OCI-LY3 (cell line): ENCODE data around the gene PIK3CA.

ENCODE experiments used
- H2AFZ ChIP-seq: fragments of 200-600, 300-600 bp; shearing (Covaris generic); 2 replicates; pipeline ENCODE4 v1.6.0; 2014; ENCODE audit warnings: antibody characterized with exemption, low read depth, low read length
- H3K27ac ChIP-seq: fragments of 200-600, 300-600 bp; sonication (generic); 2 replicates; pipeline ENCODE4 v1.5.1; 2014; ENCODE audit warnings: mild to moderate bottlenecking, low read length, moderate library complexity, mixed read lengths
- H3K27me3 ChIP-seq: fragments of 200-600, 300-600 bp; sonication (generic); 2 replicates; pipeline ENCODE4 v1.6.1; 2014; ENCODE audit warnings: low read depth, low read length, mixed read lengths
- H3K36me3 ChIP-seq: fragments of 200-600, 300-600 bp; sonication (generic); replicated peaks from 2 replicates; pipeline ENCODE3; 2014; ENCODE audit warnings: low read depth, low read length, mixed read lengths
- H3K4me1 ChIP-seq: fragments of 300-600, 200-600 bp; sonication (generic); 2 replicates; pipeline ENCODE4 v1.6.1; 2014; ENCODE audit warnings: low read length, mixed read lengths
- H3K4me2 ChIP-seq: fragments of 200-600, 300-600 bp; sonication (generic); 2 replicates; pipeline ENCODE4 v1.6.1; 2014; ENCODE audit warnings: low read length, mixed read lengths
- H3K4me3 ChIP-seq: fragments of 300-600, 200-600 bp; sonication (generic); 2 replicates; pipeline ENCODE4 v1.5.1; 2014; ENCODE audit warnings: antibody characterized with exemption, mild to moderate bottlenecking, low read length, moderate library complexity
- H3K79me2 ChIP-seq: fragments of 300-600, 200-600 bp; shearing (Covaris generic); 2 replicates; pipeline ENCODE4 v1.6.1; 2014; ENCODE audit warnings: mild to moderate bottlenecking, low read length, mixed read lengths
- H3K9ac ChIP-seq: fragments of 300-600, 200-600 bp; shearing (Covaris generic); 2 replicates; pipeline ENCODE4 v1.6.0; 2014; ENCODE audit warnings: mild to moderate bottlenecking, low read length, moderate library complexity
- H3K9me3 ChIP-seq: fragments of 200-600, 300-600 bp; shearing (Covaris generic); 2 replicates; pipeline ENCODE4 v1.6.1; 2014; ENCODE audit warnings: low read length, mixed read lengths; ENCODE audit not compliant: insufficient read depth
- H4K20me1 ChIP-seq: fragments of 200-600, 300-600 bp; sonication (generic); 2 replicates; pipeline ENCODE4 v1.6.1; 2016; ENCODE audit warnings: low read length, mixed read lengths; ENCODE audit not compliant: insufficient read depth
- CTCF ChIP-seq: fragments of 200-600, 300-600 bp; sonication (generic); IDR thresholded peaks from 2 replicates; pipeline ENCODE4 v1.5.1; 2014; ENCODE audit warnings: antibody characterized with exemption, low read length, low read depth
- EZH2phosphoT487 ChIP-seq: fragments of 200-600 bp; shearing (Covaris generic); IDR thresholded peaks from 2 replicates; pipeline ENCODE4 v1.6.1; 2018; ENCODE audit warnings: antibody characterized with exemption, mixed run types, low read depth

Gene PIK3CA

GRCh38 chr3:179223548-179223947, 75.4 kb downstream of the PIK3CA start:
- H2AFZ ChIP-seq = no peak overlapping the region
- H3K4me2 ChIP-seq = no peak overlapping the region
- no peak overlapping the region for H3K9ac ChIP-seq
- no peaks in the 10 kb centered on the region for H3K9me3 ChIP-seq
- no peaks in the 10 kb centered on the region for H3K79me2 ChIP-seq
- no peak for TF ChIP-seq CTCF
- TF ChIP-seq EZH2phosphoT487 = no peak
- no peak overlapping the region for H3K4me3 ChIP-seq
- H3K27ac ChIP-seq = no peak overlapping the region
- H3K4me1 ChIP-seq = no peaks in the 10 kb centered on the region
- H3K36me3 ChIP-seq = peaks cover 8% of the 10 kb centered on the region
- H4K20me1 ChIP-seq = no peaks in the 10 kb centered on the region
- no peaks in the 10 kb centered on the region for H3K27me3 ChIP-seq

- TF ChIP-seq EZH2phosphoT487 (no peak), CTCF (no peak)
- Histone ChIP-seq H4K20me1 (no peaks in the 10 kb centered on the region), H3K27ac (no peak overlapping the region), H3K27me3 (no peaks in the 10 kb centered on the region), H3K9ac (no peak overlapping the region), H3K4me1 (no peaks in the 10 kb centered on the region), H3K4me3 (no peak overlapping the region), H3K4me2 (no peak overlapping the region), H3K9me3 (no peaks in the 10 kb centered on the region), H3K79me2 (no peaks in the 10 kb centered on the region), H2AFZ (no peak overlapping the region), H3K36me3 (peaks cover 8% of the 10 kb centered on the region)
Measured at GRCh38 chr3:179224584-179224983, 76.4 kb downstream of the PIK3CA start.

GRCh38 chr3:179227349-179227748, 79.2 kb downstream of the PIK3CA start:
- Histone ChIP-seq H4K20me1 (no peaks in the 10 kb centered on the region), H3K4me1 (no peaks in the 10 kb centered on the region), H3K9ac (no peak overlapping the region), H3K27me3 (no peaks in the 10 kb centered on the region), H3K36me3 (peaks cover 12% of the 10 kb centered on the region), H3K4me2 (no peak overlapping the region), H3K79me2 (no peaks in the 10 kb centered on the region), H3K27ac (no peak overlapping the region), H2AFZ (no peak overlapping the region), H3K9me3 (no peaks in the 10 kb centered on the region), H3K4me3 (no peak overlapping the region)
- TF ChIP-seq EZH2phosphoT487 (no peak), CTCF (no peak)

GRCh38 chr3:179229177-179229576, 81.0 kb downstream of the PIK3CA start:
- Histone ChIP-seq H3K27ac (no peak overlapping the region), H3K79me2 (no peaks in the 10 kb centered on the region), H3K9me3 (no peaks in the 10 kb centered on the region), H3K4me2 (no peak overlapping the region), H3K4me1 (no peaks in the 10 kb centered on the region), H3K27me3 (no peaks in the 10 kb centered on the region), H4K20me1 (no peaks in the 10 kb centered on the region), H3K4me3 (no peak overlapping the region), H2AFZ (no peak overlapping the region), H3K36me3 (peaks cover 20% of the 10 kb centered on the region), H3K9ac (no peak overlapping the region)
- TF ChIP-seq CTCF (no peak), EZH2phosphoT487 (no peak)
